Karpas-422 (cell line): ENCODE data around the gene OR51E1. TPM values are rescaled to one million over a fixed set of nuclear protein-coding genes. Genes with fewer than 3 reads are reported as not detected.

Experiments
- DNase-seq: peaks from one replicate; pipeline ENCODE4 v3.0.0-alpha.2; 2015
- H2AFZ ChIP-seq: fragments of 200-600 bp; sonication (generic); 2 replicates; pipeline ENCODE4 v1.6.1; 2014; ENCODE audit warnings: antibody characterized with exemption, low read length, mixed read lengths
- H3K27ac ChIP-seq: fragments of 200-600 bp; sonication (generic); 2 replicates; pipeline ENCODE4 v1.5.1; 2014; ENCODE audit warnings: mild to moderate bottlenecking, low read length, moderate library complexity
- H3K27me3 ChIP-seq: fragments of 200-600 bp; sonication (generic); 2 replicates; pipeline ENCODE4 v1.6.1; 2014; ENCODE audit warnings: low read length, mixed read lengths
- H3K36me3 ChIP-seq: fragments of 200-600 bp; sonication (generic); 2 replicates; pipeline ENCODE4 v1.6.1; 2014; ENCODE audit warnings: low read length, mixed read lengths; ENCODE audit not compliant: insufficient read depth
- H3K4me1 ChIP-seq: fragments of 200-600 bp; sonication (generic); 2 replicates; pipeline ENCODE4 v1.6.1; 2014; ENCODE audit warnings: mild to moderate bottlenecking, low read length, mixed read lengths
- H3K4me2 ChIP-seq: fragments of 200-600 bp; sonication (generic); 2 replicates; pipeline ENCODE4 v1.6.1; 2014; ENCODE audit warnings: low read length, low read depth, mild to moderate bottlenecking; ENCODE audit not compliant: poor library complexity, severe bottlenecking
- H3K4me3 ChIP-seq: fragments of 200-600 bp; sonication (generic); 2 replicates; pipeline ENCODE4 v1.5.1; 2014; ENCODE audit warnings: mild to moderate bottlenecking, antibody characterized with exemption, low read length, mixed read lengths
- H3K79me2 ChIP-seq: fragments of 200-600 bp; sonication (generic); 2 replicates; pipeline ENCODE4 v1.6.1; 2014; ENCODE audit warnings: mild to moderate bottlenecking, low read length, mixed read lengths
- H3K9ac ChIP-seq: fragments of 200-600 bp; sonication (generic); 2 replicates; pipeline ENCODE4 v1.6.0; 2014; ENCODE audit warnings: low read length
- H3K9me2 ChIP-seq: fragments of 200-600 bp; sonication (generic), shearing (Covaris generic); replicated peaks from 2 replicates; pipeline ENCODE4 v1.6.0; 2014; ENCODE audit warnings: mild to moderate bottlenecking, low read length, moderate library complexity; ENCODE audit not compliant: insufficient read depth
- H3K9me3 ChIP-seq: fragments of 300-700, 200-600 bp; sonication (generic); 2 replicates; pipeline ENCODE4 v1.6.1; 2014; ENCODE audit warnings: low read length, mixed read lengths
- H4K20me1 ChIP-seq: fragments of 200-600 bp; sonication (generic); 2 replicates; pipeline ENCODE4 v1.6.1; 2014; ENCODE audit warnings: mild to moderate bottlenecking, antibody characterized with exemption, low read length, low read depth; ENCODE audit not compliant: insufficient read depth
- total RNA-seq: library from RNA; depleted of rRNA; stranded (reverse); fragments of >200 nt; shearing (Covaris generic); gene quantifications from 2 replicates; pipeline ENCODE4 v1.2.3, GENCODE V29; 2014; ENCODE audit warnings: low replicate concordance; rRNA removed

The OR51E1 gene
- not detected in 2 replicates for total RNA-seq

DNA sequence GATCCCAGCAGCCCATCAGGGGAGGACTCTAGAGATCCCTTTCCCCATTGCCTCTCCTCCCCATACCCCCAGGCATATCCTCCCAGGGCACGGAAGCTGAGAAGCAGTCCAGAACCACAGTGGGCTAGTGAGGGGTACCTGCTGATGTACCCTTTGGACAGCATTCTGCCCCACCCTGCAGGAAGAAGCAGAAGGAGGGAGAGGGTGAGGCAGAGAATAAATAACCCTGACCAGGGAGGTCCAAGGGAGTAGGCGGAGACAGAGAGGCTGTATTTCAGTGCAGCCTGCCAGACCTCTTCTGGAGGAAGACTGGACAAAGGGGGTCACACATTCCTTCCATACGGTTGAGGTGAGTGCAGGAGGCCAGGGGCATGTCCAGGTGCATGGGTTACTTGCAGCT lies at the start of gene OR51E1:
OR51E1 (plus strand) TSS at position 301 of the 400 bp plus-strand sequence. CDS start 8,545 bp downstream, outside the sequence.
- no peak for DNase-seq
- H3K9me3 ChIP-seq, result no peaks in the 10 kb centered on the region
- H3K4me3 ChIP-seq, result no peak within 1 kb of the TSS
- H3K4me2 ChIP-seq, result no peak within 1 kb of the TSS
- no peak within 1 kb of the TSS for H3K27ac ChIP-seq
- H3K79me2 ChIP-seq, result no peaks in the 10 kb centered on the region
- H3K9ac ChIP-seq, result no peak within 1 kb of the TSS
- H4K20me1 ChIP-seq, result no peaks in the 10 kb centered on the region
- no peaks in the 10 kb centered on the region for H3K27me3 ChIP-seq
- no peak within 1 kb of the TSS for H2AFZ ChIP-seq
- no peaks in the 10 kb centered on the region for H3K36me3 ChIP-seq
- no peaks in the 10 kb centered on the region for H3K4me1 ChIP-seq
- no peaks in the 10 kb centered on the region for H3K9me2 ChIP-seq

GRCh38 chr11:4605057-4605456 lies 38.7 kb upstream of the OR51E1 start:
- Histone ChIP-seq H3K79me2 (peaks cover 26% of the 10 kb centered on the region), H3K4me2 (no peak overlapping the region), H3K9me3 (no peaks in the 10 kb centered on the region), H4K20me1 (no peaks in the 10 kb centered on the region), H3K4me1 (peaks cover 18% of the 10 kb centered on the region), H3K36me3 (peaks cover 8% of the 10 kb centered on the region; the same call in 1 of the 2 replicates), H2AFZ (no peak overlapping the region), H3K27ac (no peak overlapping the region), H3K9me2 (no peaks in the 10 kb centered on the region; the same call in 1 of the 2 replicates), H3K9ac (no peak overlapping the region), H3K4me3 (no peak overlapping the region), H3K27me3 (no peaks in the 10 kb centered on the region)
- DNase-seq, result no peak

DNA sequence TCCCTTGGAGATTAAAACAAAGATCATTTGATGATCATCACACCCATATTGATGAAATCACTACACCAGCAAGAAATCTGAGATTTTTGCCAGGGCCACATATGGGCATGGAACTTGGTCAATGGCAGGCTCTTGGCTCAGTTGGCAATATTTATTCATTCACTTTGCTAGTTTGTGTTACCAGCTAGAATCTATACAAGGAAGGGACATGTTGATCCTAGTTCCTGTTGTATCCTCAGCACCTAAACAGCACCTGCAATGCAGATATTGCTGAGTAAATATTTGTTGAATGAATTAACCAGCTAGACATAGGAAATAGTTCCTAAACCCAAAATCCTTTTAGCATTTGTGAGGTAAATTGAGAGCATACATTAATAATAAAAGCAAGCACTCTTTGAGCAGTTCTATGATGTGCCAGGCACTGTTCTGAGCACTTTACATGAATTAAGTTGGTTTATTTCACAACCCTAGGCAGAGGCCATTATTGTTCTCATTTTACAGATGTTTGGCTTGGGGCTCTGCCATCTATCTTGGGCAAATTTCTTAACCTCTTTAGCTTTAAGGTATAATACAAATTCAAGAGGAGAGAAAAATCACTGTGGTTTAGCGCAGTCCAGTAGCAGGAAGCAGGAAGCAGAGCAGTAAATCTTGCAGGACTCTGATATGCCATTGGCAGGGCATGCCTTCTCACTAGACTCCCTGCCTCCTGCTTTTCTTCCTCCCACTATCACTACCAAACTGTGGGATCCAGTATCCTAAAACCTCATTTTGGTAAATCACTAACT lies 37.4 kb upstream of the OR51E1 start:
- DNase-seq, result no peak
- Histone ChIP-seq H3K4me2 (peak overlapping the region; percentile 80), H3K9ac (peak overlapping the region; percentile 85), H3K27ac (no peak overlapping the region), H3K36me3 (peaks cover 8% of the 10 kb centered on the region; the same call in 1 of the 2 replicates), H2AFZ (no peak overlapping the region), H3K79me2 (peaks cover 26% of the 10 kb centered on the region), H3K27me3 (no peaks in the 10 kb centered on the region), H3K4me3 (peak overlapping the region; percentile 83), H4K20me1 (no peaks in the 10 kb centered on the region), H3K9me2 (no peaks in the 10 kb centered on the region; the same call in 1 of the 2 replicates), H3K4me1 (peaks cover 22% of the 10 kb centered on the region), H3K9me3 (no peaks in the 10 kb centered on the region)

DNA sequence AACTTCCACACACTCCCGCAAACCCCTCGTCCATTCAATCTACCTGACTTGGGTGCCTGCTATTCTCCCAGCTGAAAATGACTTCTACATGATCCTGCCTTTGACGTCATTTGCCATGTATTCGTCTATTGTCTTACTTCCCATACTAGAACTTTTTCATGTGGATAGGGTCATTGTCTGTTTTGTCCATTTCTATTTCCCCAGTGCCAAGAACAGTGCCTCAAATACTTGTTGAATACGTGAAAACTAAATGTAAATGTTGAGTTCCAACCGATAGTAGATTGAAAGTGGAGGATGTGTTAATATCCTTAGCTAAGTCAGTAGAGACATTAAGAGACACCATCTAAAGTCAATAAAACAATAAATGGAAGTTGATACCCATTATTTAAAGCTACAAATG lies 36.7 kb upstream of the OR51E1 start:
- Histone ChIP-seq H3K4me3 (peak overlapping the region; percentile 83), H3K9me2 (no peaks in the 10 kb centered on the region; the same call in 1 of the 2 replicates), H3K9me3 (no peaks in the 10 kb centered on the region), H3K9ac (peak overlapping the region; percentile 85), H4K20me1 (no peaks in the 10 kb centered on the region), H3K4me1 (peaks cover 22% of the 10 kb centered on the region), H3K27me3 (no peaks in the 10 kb centered on the region), H3K79me2 (peaks cover 26% of the 10 kb centered on the region), H2AFZ (peak overlapping the region; percentile 44; the same call in 1 of the 2 replicates), H3K4me2 (peak overlapping the region; percentile 80), H3K36me3 (peaks cover 8% of the 10 kb centered on the region; the same call in 1 of the 2 replicates), H3K27ac (peak overlapping the region; percentile 64)
- no peak for DNase-seq

DNA sequence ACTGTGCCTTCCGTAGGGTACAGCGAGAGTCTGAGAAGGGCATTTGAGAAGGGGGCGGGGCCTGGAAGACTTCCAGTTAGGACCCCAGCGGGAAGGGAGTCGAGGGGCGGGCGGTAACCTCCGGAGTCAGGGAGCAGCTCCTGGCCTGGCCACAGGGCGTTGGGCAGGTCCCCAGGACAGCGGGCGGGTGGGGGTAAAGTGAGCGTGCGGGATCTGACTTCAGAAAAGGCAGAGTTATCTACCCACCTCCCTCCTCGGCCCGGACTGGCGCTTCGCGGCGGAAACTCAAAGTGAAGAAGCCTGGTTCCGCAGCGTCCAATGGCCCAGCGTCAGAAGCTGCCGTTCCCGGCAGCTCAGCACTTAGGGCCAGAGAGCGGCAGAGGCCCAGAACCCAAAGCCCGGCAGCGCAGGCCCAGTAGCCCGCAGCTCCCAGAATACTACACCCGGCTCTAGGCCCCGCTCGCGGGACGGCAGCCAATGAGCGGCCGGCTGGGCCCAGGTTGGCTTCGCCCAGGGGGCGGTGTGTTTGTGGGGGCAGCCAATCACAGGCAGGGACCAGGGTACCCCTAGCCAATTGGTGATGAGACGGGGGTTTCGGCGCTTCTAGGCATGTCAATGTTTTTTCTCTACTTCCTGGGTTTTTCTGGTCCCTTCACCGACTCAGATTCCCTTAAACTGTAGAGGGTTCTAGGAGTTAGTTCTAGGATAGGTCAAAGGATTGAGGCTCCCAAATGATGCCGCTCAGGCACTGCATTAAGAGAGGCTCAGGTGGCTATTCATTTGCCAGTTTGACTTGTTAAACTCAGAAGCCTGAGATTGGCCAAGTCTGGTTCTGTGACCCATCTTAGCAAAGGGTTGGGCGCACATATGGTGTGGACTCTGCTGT lies 35.8 kb upstream of the OR51E1 start, which contains the start of gene TRIM68:
TRIM68 (minus strand) TSS at position 451 of the 886 bp plus-strand sequence. CDS start 2,727 bp downstream, outside the sequence.
- Histone ChIP-seq H3K27me3 (no peaks in the 10 kb centered on the region), H3K9me2 (no peaks in the 10 kb centered on the region; the same call in 1 of the 2 replicates), H3K4me1 (peaks cover 22% of the 10 kb centered on the region), H3K4me3 (peak within 1 kb of the TSS; percentile 83), H3K4me2 (peak within 1 kb of the TSS; percentile 80), H3K36me3 (peaks cover 8% of the 10 kb centered on the region; the same call in 1 of the 2 replicates), H3K9ac (peak within 1 kb of the TSS; percentile 85), H2AFZ (peak within 1 kb of the TSS; percentile 98), H3K79me2 (peaks cover 26% of the 10 kb centered on the region), H3K9me3 (no peaks in the 10 kb centered on the region), H3K27ac (peak within 1 kb of the TSS; percentile 64), H4K20me1 (no peaks in the 10 kb centered on the region)
- DNase-seq, result peak; percentile 98

GRCh38 chr11:4610258-4610935 lies 33.4 kb upstream of the OR51E1 start:
- Histone ChIP-seq H3K4me3 (no peak overlapping the region), H3K27me3 (no peaks in the 10 kb centered on the region), H4K20me1 (no peaks in the 10 kb centered on the region), H3K79me2 (peaks cover 22% of the 10 kb centered on the region), H3K36me3 (peaks cover 4% of the 10 kb centered on the region; the same call in 1 of the 2 replicates), H3K27ac (no peak overlapping the region), H2AFZ (peak overlapping the region; percentile 98), H3K9me3 (no peaks in the 10 kb centered on the region), H3K4me1 (peaks cover 22% of the 10 kb centered on the region), H3K4me2 (no peak overlapping the region), H3K9me2 (no peaks in the 10 kb centered on the region; the same call in 1 of the 2 replicates), H3K9ac (no peak overlapping the region)
- DNase-seq, result peak; percentile 45

DNA sequence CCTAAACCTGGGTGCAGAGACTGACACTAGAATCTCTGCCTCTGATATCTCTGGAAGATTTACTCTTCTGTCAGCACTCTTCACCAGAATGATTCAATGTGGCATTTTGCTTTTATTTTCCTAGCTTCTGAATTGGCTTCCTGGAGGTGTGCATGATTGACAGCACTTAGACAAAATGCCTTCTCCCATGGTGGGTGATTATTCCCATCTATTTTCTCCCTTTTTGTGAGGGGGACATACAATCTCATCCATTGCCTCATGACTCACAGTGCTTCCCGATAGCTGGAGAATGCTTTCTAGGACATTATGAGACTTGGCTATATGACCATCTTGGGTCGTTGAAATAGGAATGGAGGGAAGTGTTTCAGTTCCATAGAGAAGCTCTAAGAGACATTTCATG lies 31.8 kb upstream of the OR51E1 start:
- Histone ChIP-seq H3K4me3 (no peak overlapping the region), H3K9me3 (no peaks in the 10 kb centered on the region), H3K79me2 (peaks cover 6% of the 10 kb centered on the region), H3K36me3 (no peaks in the 10 kb centered on the region), H3K9me2 (no peaks in the 10 kb centered on the region; the same call in 1 of the 2 replicates), H3K27ac (no peak overlapping the region), H2AFZ (no peak overlapping the region), H3K9ac (no peak overlapping the region), H3K4me1 (peaks cover 12% of the 10 kb centered on the region), H4K20me1 (no peaks in the 10 kb centered on the region), H3K27me3 (no peaks in the 10 kb centered on the region), H3K4me2 (no peak overlapping the region)
- no peak for DNase-seq
